ENCODE measurements around the gene SLC22A5. TPM values are rescaled to one million over a fixed set of nuclear protein-coding genes. Genes with fewer than 3 reads are reported as not detected.

SLC22A5 gene
- total and polyA plus RNA-seq, 3 donors from 2014 or later = 9.5 to 11.9 (median 11.8) TPM

- intact Hi-C loops (cut with DNase I; ENCODE audit: low total_unique reads) = no loop called here
- DNase-seq = no peak
- Histone ChIP-seq H3K4me3 (no peak overlapping the region), H3K27ac (no peak overlapping the region), H3K27me3 (no peaks in the 10 kb centered on the region), H3K4me1 (peaks cover 26% of the 10 kb centered on the region), H3K36me3 (ENCODE audit: low read depth, missing control alignments) (no peaks in the 10 kb centered on the region), H3K9me3 (no peaks in the 10 kb centered on the region)
- WGBS, 2 donors = 79% methylated on average over 6 of the region's 6 CpGs
- TF ChIP-seq CTCF (IDR thresholded peaks at IDR 0.05) = no peak
- TF ChIP-seq POLR2A (IDR thresholded peaks at IDR 0.05) = no peak
Observed at GRCh38 chr5:132429463-132430440, 60.2 kb downstream of the SLC22A5 start.

- Histone ChIP-seq H3K4me3 (no peak overlapping the region), H3K27me3 (no peaks in the 10 kb centered on the region), H3K27ac (no peak overlapping the region), H3K9me3 (no peaks in the 10 kb centered on the region), H3K36me3 (ENCODE audit: low read depth, missing control alignments) (no peaks in the 10 kb centered on the region), H3K4me1 (peaks cover 16% of the 10 kb centered on the region)
- intact Hi-C loops (cut with DNase I; ENCODE audit: low total_unique reads) = no loop called here
- no peak for TF ChIP-seq CTCF (IDR thresholded peaks at IDR 0.05)
- WGBS, 2 donors = 87 to 89% methylated on average over 3 of the region's 3 CpGs
- DNase-seq = no peak
Observed at GRCh38 chr5:132430746-132431145, 61.2 kb downstream of the SLC22A5 start.

- H3K27me3 ChIP-seq = no peaks in the 10 kb centered on the region
- no peak overlapping the region for H3K4me3 ChIP-seq
- DNase-seq = no peak
- H3K27ac ChIP-seq = no peak overlapping the region
- no peaks in the 10 kb centered on the region for H3K9me3 ChIP-seq
- 88 to 90% methylated on average over 4 of the region's 4 CpGs for WGBS, 2 donors
- peaks cover 16% of the 10 kb centered on the region for H3K4me1 ChIP-seq
- H3K36me3 ChIP-seq (ENCODE audit: low read depth, missing control alignments) = no peaks in the 10 kb centered on the region
- TF ChIP-seq CTCF (IDR thresholded peaks at IDR 0.05) = no peak
- intact Hi-C loops (cut with DNase I; ENCODE audit: low total_unique reads) = no loop called here
Observed at GRCh38 chr5:132431632-132432031, 62.1 kb downstream of the SLC22A5 start.

- Histone ChIP-seq H3K36me3 (ENCODE audit: low read depth, missing control alignments) (no peaks in the 10 kb centered on the region), H3K4me1 (peaks cover 22% of the 10 kb centered on the region), H3K9me3 (no peaks in the 10 kb centered on the region), H3K4me3 (no peak overlapping the region), H3K27ac (no peak overlapping the region), H3K27me3 (no peaks in the 10 kb centered on the region)
- DNase-seq = no peak
- 95 to 98% methylated on average over 6 of the region's 6 CpGs for WGBS, 2 donors
- TF ChIP-seq CTCF (IDR thresholded peaks at IDR 0.05) (no peak), POLR2A (IDR thresholded peaks at IDR 0.05) (no peak)
- intact Hi-C loops (cut with DNase I; ENCODE audit: low total_unique reads) = no loop called here
Observed at GRCh38 chr5:132433141-132433540, 63.6 kb downstream of the SLC22A5 start.
